Measurements from ENCODE around the gene ZCWPW1.

Gene ZCWPW1, protein sequence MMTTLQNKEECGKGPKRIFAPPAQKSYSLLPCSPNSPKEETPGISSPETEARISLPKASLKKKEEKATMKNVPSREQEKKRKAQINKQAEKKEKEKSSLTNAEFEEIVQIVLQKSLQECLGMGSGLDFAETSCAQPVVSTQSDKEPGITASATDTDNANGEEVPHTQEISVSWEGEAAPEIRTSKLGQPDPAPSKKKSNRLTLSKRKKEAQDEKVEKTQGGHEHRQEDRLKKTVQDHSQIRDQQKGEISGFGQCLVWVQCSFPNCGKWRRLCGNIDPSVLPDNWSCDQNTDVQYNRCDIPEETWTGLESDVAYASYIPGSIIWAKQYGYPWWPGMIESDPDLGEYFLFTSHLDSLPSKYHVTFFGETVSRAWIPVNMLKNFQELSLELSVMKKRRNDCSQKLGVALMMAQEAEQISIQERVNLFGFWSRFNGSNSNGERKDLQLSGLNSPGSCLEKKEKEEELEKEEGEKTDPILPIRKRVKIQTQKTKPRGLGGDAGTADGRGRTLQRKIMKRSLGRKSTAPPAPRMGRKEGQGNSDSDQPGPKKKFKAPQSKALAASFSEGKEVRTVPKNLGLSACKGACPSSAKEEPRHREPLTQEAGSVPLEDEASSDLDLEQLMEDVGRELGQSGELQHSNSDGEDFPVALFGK

DNA sequence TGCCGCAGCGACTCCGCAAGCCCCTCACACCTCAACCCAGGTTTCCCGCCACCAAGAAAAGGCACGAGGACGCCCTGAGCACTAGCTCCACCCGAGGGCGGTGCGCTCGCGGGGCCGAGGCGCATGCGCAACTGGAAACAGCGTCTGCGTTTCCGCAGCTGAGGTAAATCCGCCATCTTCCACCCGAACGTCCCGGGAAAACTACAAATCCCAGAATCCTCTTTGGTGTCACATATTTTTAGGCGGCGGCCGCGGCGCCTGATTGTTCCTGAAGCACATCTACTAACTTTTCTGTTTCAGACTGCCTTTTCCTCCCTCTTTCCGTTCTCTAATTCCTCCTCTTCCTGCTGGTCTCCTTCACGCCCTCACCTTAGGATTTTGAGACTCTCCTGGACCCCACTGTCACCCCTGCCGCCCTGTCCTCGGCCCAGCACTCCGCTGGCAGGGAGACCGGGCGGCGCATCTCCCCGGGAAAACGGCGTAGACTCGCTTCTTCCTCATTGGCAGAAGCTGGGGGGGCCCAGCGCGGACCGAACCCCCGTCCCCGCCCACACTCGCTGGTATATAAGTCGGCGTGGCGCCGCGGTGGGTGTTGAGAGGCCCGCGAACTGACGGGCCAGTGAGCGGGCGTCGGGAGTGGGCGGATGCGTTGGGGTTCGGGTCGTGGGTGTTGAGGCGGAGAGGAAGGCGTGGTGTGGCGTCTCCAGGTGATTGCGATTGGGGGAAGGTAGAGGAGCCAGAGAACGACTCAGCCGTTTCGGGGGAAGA lies at the start of gene ZCWPW1:
Gene ZCWPW1, minus strand, starts transcription at position 505 of the 768 bp plus-strand sequence. CDS start 8,054 bp downstream, outside the sequence.
- peak; percentile 89 for DNase-seq (ENCODE audit: low read depth, low spot score)

DNA sequence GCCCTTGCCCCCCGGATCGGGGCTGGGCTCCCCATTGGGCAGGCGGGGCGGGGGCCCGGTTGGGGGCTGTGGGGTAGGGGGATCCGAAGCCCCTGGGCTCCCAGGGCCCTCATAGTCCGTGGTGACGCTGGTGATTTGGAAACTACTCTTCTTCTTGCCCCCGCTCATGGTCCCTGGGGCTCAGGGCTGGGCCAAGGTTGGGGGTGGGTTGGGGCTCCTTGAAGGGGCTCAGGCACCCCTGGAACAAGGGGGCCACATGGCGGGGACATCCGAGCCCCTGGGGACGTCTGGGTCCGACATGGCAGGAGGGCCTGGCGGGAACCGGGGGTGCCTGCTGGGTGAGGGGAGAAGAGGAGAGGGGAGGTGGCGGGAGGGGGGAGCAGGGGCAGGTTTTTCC lies 49.4 kb upstream of the ZCWPW1 start:
- no peak for DNase-seq (ENCODE audit: low read depth, low spot score)

DNA sequence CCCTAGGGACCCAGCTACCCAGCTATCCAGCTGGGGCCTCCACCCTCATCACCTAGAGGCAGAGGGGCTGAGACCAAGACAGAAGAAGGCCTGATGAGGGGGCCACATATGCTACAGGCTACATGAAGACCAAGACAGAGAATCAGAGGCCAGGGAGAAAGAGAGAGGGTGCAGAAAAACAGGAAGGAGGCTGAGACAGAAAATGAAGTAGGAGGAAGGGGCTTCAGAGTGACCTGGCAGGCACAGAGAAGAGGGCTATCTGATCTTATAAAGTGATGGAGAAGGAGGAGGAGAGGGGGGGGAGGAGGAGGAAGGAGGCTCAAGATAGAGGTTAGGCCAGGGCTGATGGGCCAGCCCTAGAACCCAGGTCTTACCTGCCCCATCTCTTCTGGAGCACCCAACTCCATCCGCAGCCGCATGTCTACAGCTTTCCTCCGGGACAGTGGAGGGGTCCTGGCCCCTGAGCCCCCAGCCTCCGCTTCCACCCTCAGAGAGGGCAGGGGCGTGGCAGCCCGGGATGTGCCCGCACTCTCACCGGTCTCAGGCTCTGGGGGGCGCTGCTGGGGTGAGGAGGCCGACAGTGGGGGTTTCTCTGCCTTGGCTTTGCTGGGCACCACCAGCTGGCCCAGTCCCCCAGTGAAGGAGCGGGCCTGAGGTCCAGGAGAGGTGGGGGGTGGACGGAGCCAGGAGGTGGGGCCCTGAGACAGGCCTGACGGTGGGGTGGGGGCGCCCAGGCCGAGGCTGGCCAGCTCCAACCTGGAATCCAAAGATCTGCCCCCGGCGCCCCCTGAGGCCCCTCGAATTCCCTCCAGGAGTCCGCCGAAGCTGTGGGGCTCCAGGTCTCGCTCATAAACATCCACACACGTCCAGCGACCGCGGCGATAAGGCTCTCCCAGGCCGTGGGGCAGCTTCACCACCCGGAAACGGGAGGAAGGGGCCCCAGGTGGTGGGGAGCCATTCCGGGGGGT lies 48.7 kb upstream of the ZCWPW1 start:
- no peak for DNase-seq (ENCODE audit: low read depth, low spot score)

DNA sequence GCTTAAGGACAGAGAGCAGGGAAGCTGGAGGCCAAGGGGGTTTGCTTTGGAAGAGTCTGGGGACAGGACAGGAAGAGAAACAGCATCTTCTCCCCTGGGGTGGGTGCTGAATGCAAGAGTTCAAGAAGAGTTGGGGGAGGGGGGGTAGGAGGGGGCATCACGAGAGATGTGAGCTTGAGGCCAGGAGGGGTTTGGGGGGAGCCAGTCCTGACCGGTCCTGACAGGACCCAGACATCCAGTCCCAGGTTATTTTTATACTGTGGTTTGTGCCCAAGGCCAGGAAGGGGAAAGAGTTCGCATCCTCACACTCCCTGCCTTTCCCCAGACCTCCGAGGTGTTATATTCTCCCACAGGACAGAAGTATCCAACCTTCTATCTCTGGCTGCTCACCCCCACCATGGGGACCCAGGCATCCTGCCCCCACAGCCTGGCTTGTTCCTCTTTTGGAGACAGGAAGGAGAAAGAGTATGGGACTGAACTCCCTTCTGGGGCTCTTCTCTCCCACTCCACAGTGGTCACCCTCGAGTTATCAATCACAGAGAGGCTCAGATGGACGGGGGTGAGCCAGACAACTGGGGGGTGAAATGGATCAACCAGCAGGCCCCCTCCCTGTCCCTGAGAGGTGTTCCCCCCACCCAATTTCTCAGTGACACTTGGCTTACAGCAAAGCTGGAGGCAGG lies 47.7 kb upstream of the ZCWPW1 start:
- DNase-seq (ENCODE audit: low read depth, low spot score): no peak

DNA sequence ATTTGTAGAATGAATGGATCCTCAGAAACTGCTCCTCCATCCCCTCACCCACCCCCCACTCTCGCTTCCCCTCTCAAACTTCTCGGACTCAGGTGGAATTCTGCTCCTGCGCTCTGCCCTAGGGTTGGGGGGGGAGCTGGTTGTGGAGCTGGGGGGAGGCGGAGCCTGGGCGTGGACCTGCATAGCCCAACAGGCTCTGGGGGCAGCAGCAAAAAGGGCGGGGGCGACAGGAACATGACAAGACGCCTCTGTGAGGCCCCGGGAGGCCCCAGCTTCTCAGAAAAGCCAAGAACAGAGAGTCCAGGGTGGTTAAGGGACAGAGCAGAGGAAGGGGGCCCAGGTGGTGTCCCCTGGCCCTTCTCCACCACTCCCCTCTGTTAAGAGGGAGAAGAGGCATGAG lies 47.0 kb upstream of the ZCWPW1 start:
- DNase-seq (ENCODE audit: low read depth, low spot score): no peak

DNA sequence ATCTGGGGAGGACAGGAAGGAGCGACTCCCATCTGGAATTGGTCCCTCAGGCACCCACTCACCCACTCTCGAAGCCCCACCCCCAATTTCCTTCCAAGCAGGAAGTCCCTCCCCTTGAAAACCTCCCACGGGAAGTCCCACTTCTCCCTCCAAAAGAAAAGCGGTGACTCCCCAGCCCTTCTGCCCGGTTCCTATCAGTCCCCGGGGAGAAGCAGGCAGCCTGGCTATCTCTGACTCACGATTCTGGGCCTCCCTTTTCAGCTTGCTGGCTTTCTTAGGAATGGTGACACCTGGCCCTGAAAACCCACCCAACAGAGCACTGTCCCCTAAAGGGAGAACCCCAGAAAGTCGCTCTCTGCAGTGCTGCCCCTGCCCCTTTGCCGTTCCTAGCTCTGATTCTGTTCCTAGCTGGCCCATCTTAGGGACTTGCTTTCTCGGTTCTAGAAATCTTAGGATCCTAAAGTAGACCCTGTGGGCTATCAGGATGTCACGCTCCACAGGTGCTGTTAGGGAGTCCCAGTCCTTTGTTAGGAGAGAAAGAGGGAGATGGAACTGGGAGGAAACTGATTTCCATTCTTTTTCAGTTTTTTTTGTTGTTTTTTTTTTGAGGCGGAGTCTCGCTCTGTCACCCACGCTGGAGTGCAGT lies 44.5 kb upstream of the ZCWPW1 start:
- DNase-seq (ENCODE audit: low read depth, low spot score): no peak

DNA sequence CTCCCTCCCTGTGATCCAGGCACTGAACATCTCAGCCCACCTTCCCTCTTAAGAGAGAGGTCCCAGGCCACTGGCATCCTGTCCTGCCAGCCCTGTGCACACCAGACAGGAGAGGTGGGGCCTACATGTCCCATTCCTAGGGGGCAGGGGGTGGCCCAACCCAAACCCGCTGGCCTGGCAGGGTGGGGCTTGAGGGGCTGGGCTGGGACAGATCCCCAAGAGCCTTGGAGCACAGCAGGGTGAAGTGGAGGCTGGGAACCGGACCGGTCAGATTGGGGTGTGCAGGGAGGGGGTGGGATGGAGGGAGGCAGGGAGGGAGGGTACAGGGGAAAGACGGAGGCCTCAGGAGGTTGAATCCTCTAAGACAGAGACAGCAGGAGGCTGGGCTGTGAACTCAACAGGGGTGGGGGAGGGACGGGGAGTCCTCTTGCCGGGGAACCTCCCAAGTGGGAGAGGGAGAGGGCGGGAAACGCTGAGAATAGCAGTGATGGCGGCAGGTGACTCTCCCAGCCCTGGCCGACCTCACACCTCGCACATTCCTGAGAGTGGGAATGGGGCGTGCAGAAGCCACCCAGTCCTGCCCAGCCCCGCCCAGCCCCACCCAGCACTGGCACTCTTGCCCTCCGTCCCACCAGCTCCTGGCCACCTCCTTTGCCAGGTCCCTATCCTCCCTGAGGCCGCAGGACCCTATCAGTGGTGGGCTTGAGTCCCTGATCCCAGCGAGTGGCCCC lies 43.8 kb upstream of the ZCWPW1 start:
- no peak for DNase-seq (ENCODE audit: low read depth, low spot score)

DNA sequence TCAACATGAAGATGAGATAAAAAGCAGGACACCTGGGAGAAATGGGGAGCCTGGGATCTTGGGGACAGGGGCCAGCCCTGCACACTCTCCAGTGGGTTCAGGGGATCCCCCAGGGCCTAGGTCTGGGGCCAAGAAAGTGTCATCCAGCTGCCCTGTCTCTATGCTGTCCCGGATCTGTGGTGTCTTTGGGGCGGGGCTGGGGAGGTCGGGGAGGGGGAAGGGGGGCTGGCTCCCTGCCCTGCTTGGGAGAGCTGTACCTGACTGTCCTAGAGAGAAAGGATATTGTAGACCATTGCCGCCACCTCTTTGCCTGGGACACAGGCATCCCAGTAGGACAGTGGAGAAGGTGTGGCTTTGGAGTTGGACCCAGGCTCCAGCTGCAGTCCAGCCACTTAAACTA lies 42.5 kb upstream of the ZCWPW1 start:
- DNase-seq (ENCODE audit: low read depth, low spot score): no peak

DNA sequence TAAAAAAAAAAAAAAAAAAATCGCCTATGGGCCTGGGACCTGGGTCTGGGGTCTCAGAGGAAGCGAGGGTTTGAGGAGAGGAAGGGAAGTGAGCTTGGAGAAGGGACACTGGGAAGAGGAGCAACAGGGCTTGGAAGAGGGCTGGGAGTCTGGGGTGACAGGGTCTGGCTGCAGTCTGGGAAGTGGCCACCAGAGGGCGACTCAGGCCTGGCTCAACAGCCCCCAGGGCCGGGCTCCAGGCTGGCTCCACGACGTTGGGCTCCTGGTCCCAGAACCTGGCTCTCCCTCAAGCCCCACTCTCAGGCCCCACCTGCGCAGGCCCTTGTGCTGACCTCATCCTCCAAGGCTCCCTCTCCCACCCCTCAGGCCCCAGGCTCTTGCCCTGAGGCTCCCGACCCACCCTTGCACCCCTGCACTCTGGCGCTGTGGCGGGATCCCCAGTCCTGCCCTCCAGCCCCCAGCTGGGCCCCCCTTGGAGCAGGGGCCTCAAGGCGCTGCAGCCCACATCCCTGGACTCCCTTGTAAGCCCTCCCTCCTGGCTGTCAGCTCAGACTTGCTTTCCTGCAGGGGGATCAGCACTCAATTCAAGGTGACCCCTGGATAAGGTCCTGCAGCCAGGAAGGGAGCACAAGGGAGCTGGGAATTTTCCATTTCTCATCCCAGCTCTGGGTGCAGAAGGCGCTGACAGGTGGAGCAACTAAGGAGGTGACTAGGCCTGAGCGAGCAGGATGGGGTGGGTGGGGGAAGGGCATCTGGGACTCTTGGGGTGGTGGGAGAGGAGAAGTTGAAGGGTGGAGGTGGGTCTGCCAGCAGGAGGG lies 40.9 kb upstream of the ZCWPW1 start:
- DNase-seq (ENCODE audit: low read depth, low spot score): no peak

DNA sequence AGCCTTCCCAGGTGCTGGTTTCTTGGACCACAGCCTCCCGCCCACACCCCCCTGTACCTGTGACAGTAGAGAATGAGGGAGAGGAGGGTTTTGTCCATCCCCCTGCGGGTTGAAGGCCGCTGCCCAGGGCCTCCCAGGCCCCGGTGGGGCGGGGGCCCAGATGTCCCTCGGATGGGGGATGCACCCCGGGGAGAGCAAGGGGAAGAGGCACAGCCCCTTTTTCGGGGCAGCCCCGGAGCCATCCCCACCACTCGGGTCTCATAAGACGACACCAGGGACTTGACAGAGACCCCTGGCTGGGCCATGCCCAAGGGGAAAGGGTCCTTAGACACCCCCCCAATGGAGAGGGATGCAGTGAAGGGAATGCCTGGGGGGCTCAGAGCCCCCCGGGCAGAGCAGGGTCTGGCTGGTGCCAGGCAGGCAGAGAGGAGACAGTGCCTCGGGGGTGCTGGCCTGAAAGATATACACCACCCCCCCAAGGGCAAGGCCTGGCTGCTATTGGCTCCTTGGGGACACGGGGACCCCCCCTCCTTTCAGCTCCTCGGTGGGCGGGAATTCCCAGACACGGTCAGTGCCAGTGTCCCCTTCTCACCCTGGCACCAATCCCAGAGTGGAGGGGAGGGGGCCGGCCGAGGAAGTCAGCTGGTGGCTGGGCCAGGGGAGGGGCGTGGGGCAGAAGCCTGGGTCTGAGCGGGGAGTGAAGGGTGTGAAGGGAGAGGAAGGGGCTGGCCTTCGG lies 39.3 kb upstream of the ZCWPW1 start:
- DNase-seq (ENCODE audit: low read depth, low spot score): no peak

DNA sequence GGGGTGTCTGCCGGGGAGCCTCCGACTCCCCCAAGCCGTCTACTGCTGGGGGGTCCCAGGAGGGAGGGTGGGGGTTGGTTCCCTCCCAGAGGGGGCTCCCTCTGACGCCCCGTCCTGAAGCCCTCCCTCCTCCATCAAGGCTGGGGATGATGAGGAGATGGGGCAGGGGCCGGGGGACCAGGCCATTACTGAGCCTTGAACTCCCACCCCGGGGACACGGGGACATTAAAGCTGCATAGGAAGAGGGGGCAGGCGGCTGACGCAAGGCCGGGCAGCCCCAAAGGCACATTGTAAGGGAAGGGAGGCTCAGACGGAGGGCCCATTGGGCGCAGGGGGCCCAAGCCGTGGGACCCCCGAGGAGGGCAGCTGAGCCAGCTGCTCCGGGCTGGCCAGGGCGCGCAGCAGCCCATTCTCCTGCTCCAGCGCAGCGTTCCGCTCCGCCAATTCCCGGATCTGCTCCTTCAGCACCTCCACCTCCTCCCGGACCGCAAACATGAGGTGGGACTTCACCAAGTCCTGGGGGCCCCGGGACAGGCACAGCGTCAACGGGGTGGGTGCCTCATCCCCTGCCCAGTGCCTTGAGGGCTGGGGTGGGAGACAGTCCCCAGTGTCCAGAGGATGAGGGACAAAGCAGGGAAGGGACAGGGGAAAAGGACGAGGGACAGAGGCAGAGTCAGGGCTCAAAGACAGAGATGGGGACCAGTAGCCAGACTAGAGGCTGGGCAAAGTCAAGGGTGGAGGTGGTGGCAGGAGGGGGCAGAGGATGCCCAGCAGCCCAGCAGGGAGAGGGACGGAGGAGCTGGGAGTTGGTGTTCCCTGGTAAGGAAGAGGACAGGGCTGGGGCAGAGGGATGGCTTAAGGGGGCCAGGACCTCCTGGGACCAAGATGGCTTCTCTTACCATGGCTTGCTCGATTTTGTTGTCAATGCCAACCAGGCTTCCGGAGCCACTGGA lies 38.4 kb upstream of the ZCWPW1 start:
- no peak for DNase-seq (ENCODE audit: low read depth, low spot score)

DNA sequence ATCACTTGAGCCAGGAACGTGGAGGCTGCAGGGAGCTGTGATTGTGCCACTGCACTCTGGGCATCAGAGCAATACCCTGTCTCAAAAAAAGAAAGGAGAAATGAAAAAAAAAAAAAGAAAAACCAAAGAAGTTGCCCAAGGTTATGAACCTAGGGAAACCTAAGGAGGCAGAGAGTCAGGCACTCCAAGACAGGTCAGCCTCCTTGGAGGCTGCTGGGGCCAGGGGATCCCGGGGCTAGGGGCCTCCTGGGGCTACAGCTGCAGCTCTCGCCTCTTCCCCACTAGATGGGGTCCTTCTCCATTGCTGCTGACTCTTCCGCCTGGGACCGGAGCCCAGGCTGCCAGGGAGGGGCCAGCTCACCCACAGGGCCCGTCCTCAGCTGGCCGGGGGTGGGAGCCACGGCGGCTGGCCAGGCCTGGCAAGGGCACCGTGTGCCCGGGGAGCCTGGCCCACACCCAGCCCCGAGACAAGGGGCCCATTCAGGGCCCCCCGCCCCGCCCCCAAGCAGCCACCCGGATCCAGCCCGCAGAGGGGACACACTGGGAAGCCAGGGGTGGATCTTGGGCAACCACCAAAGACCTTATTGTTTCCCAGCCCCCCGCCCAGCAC lies 37.3 kb upstream of the ZCWPW1 start:
- DNase-seq (ENCODE audit: low read depth, low spot score): no peak

DNA sequence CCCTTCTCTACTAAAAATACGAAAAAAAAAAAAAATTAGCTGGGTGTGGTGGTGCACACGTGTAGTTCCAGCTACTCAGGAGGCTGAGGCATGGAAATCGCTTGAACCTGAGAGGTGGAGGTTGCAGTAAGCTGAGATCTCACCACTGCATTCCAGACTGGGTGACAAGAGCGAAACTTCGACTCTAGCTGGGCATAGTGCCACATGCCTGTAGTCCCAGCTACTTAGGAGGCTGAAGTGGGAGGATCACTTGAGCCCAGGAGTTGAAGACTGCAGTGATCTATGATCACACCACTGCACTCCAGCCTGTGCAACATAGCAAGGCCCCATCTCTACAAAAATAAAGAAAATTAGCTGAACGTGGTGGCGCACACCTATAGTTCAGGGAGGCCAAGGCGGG lies 36.8 kb upstream of the ZCWPW1 start:
- no peak for DNase-seq (ENCODE audit: low read depth, low spot score)

DNA sequence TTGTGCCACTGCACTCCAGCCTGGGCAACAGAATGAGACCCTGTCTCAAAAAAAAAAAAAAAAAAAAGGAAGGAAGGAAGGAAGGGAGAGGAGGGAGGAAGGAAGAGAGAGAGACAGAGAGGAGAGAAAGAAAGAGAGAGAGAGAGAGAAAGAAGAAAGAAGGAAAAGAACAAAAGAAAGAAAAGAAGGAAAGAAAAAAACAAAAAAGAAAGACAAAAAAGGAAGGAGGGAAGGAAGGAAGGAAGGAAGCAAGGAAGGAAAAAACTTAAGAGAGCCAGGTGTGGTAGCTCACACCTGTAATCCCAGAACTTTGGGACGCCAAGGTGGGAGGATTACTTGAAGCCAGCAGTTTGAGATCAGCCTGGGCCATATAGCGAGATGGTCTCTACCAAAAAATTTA lies 36.3 kb upstream of the ZCWPW1 start:
- DNase-seq (ENCODE audit: low read depth, low spot score): no peak

DNA sequence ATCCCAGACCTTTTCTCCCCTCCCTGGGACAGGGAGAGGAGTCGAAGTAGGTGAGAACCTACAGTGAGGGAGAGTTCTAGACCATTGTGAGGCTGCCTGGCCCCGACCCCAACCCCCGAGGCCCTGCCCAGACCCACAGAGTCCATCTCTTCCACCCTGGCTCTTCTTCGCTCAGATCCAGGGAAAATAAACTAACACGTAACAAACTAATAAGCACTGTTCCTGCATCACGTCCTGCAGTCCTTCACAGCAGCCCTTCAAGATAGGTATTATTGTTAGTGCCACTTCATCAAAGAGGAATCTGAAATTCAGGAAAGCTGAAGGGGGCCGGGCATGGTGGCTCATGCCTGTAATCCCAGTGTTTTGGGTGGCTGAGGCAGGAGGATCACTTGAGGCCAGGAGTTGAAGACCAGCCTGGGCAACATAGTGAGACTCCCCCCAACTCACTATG lies 35.7 kb upstream of the ZCWPW1 start, which contains the start of gene SPACDR:
Gene SPACDR, minus strand, starts transcription at position 51 of the 451 bp plus-strand sequence. CDS start 235 bp downstream, outside the sequence.
- no peak for DNase-seq (ENCODE audit: low read depth, low spot score)

DNA sequence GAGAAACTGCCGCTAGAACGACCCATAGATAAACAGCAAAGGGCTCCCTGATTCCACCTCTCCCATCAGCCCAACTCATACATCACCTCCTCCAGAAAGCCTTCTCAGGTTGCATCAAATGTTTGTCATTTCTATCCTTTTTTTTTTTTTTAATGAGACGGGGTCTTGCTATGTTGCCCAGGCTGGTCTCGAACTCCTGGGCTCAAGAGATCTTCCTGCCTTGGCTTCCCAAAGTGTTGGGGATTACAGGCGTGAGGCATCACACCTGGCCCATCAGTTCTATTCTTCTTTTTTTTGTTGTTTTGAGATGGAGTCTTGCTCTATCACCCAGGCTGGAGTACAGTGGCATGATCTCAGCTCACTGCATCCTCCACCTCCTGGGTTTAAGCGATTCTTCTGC lies 28.5 kb upstream of the ZCWPW1 start:
- DNase-seq (ENCODE audit: low read depth, low spot score): no peak
